ENCODE data around the gene NDUFV1. TPM values are rescaled to one million over a fixed set of nuclear protein-coding genes. Genes with fewer than 3 reads are reported as not detected.
A peak's percentile ranks its signal among the peaks of the same experiment; 100 is the strongest.

NDUFV1 gene
- total RNA-seq, 3 donors from 2014 or later, result 159 to 222 (median 186) TPM

- H3K27me3 ChIP-seq, result no peaks in the 10 kb centered on the region
- TF ChIP-seq POLR2A (IDR thresholded peaks at IDR 0.05) (no peak), POLR2AphosphoS5 (IDR thresholded peaks at IDR 0.05) (no peak), CTCF (IDR thresholded peaks at IDR 0.05) (no peak)
- DNase-seq (ENCODE audit: low spot score in 2 of 2), result no peak
- no peaks in the 10 kb centered on the region for H3K36me3 ChIP-seq
- intact Hi-C loops (cut with DNase I; ENCODE audit: low total_unique reads), result no loop called here
- no peak overlapping the region for H3K4me3 ChIP-seq
- H3K27ac ChIP-seq, result no peak overlapping the region
- H3K4me1 ChIP-seq, result no peaks in the 10 kb centered on the region
- no peaks in the 10 kb centered on the region for H3K9me3 ChIP-seq
These were observed 1.9 kb upstream of the NDUFV1 start for GRCh38 chr11:67604815-67605214.

- Histone ChIP-seq H3K4me1 (no peaks in the 10 kb centered on the region), H3K9me3 (no peaks in the 10 kb centered on the region), H3K36me3 (no peaks in the 10 kb centered on the region), H3K27me3 (no peaks in the 10 kb centered on the region), H3K27ac (no peak overlapping the region), H3K4me3 (no peak overlapping the region)
- DNase-seq (ENCODE audit: low spot score in 2 of 2), result no peak
- TF ChIP-seq CTCF (IDR thresholded peaks at IDR 0.05) (no peak), POLR2A (IDR thresholded peaks at IDR 0.05) (no peak)
- intact Hi-C loops (cut with DNase I; ENCODE audit: low total_unique reads), result no loop called here
These were observed 1.3 kb upstream of the NDUFV1 start for GRCh38 chr11:67605231-67606011.

- DNase-seq (ENCODE audit: low spot score in 2 of 2), result no peak
- no peaks in the 10 kb centered on the region for H3K9me3 ChIP-seq
These were observed 644 bp upstream of the NDUFV1 start for GRCh38 chr11:67606093-67606491.

GRCh38 chr11:67607507-67607906, 771 bp downstream of the NDUFV1 start:
- TF ChIP-seq CTCF (IDR thresholded peaks at IDR 0.05), result no peak
- no peak for TF ChIP-seq POLR2A (IDR thresholded peaks at IDR 0.05)
- TF ChIP-seq POLR2AphosphoS5 (IDR thresholded peaks at IDR 0.05), result no peak
- intact Hi-C loops (cut with DNase I; ENCODE audit: low total_unique reads), result no loop called here
- Histone ChIP-seq H3K4me1 (no peaks in the 10 kb centered on the region), H3K27me3 (no peaks in the 10 kb centered on the region), H3K9me3 (no peaks in the 10 kb centered on the region), H3K4me3 (peak overlapping the region; percentile 98 to 100 (median 99)), H3K27ac (peak overlapping the region; percentile 9 to 88), H3K36me3 (no peaks in the 10 kb centered on the region)
- no peak for DNase-seq (ENCODE audit: low spot score in 2 of 2)

More at GRCh38 chr11:67606093-67606491, 644 bp upstream of the NDUFV1 start:
- peak overlapping the region; percentile 87 to 88 for H3K27ac ChIP-seq
- no peaks in the 10 kb centered on the region for H3K4me1 ChIP-seq
- H3K36me3 ChIP-seq, result no peaks in the 10 kb centered on the region
- TF ChIP-seq POLR2A (IDR thresholded peaks at IDR 0.05) (no peak), CTCF (IDR thresholded peaks at IDR 0.05) (no peak), POLR2AphosphoS5 (IDR thresholded peaks at IDR 0.05) (no peak)
- intact Hi-C loops (cut with DNase I; ENCODE audit: low total_unique reads), result no loop called here
- H3K4me3 ChIP-seq, result peak overlapping the region; percentile 98 to 100 (median 99)
- no peaks in the 10 kb centered on the region for H3K27me3 ChIP-seq

GRCh38 chr11:67608486-67608885, 1.8 kb downstream of the NDUFV1 start:
- no peak for DNase-seq (ENCODE audit: low spot score in 2 of 2)
- Histone ChIP-seq H3K27ac (no peak overlapping the region), H3K36me3 (no peaks in the 10 kb centered on the region), H3K9me3 (no peaks in the 10 kb centered on the region), H3K4me3 (no peak overlapping the region), H3K4me1 (no peaks in the 10 kb centered on the region), H3K27me3 (no peaks in the 10 kb centered on the region)
- TF ChIP-seq CTCF (IDR thresholded peaks at IDR 0.05) (no peak), POLR2A (IDR thresholded peaks at IDR 0.05) (no peak), POLR2AphosphoS5 (IDR thresholded peaks at IDR 0.05) (no peak)
- intact Hi-C loops (cut with DNase I; ENCODE audit: low total_unique reads), result no loop called here

All from breast epithelium (tissue), 4 donors.